GM12878 (cell line): ENCODE results near the gene FBXL17. TPM values are rescaled to one million over a fixed set of nuclear protein-coding genes. Genes with fewer than 3 reads are reported as not detected.

Experiments
- BCL11A ChIP-seq: IDR thresholded peaks from 2 replicates; pipeline ENCODE4 v1.6.1; 2011; ENCODE audit warnings: low read depth, low read length
- CBFB ChIP-seq: IDR thresholded peaks from 2 replicates; pipeline ENCODE4 v1.6.1; 2016; ENCODE audit warnings: antibody characterized with exemption, low read depth
- CHD4 ChIP-seq: fragments of 200-600 bp; sonication (generic); IDR thresholded peaks from 2 replicates; pipeline ENCODE4 v1.6.1; 2016; ENCODE audit warnings: mild to moderate bottlenecking
- GATAD2B ChIP-seq: fragments of 450-650 bp; conservative IDR thresholded peaks from 2 replicates; pipeline ENCODE4 v1.6.1; 2017; ENCODE audit warnings: low read depth, mild to moderate bottlenecking, moderate library complexity
- MTA2 ChIP-seq: fragments of 450-650 bp; IDR thresholded peaks from 2 replicates; pipeline ENCODE4 v1.6.1; 2016; ENCODE audit warnings: low read depth, mild to moderate bottlenecking, moderate library complexity
- MYB ChIP-seq: fragments of 150-350 bp; IDR thresholded peaks from 2 replicates; pipeline ENCODE4 v1.6.1; 2014; ENCODE audit warnings: mild to moderate bottlenecking, low read depth, low read length, borderline replicate concordance
- NBN ChIP-seq: fragments of 450-650 bp; IDR thresholded peaks from 2 replicates; pipeline ENCODE4 v1.6.1; 2016
- POU2F2 ChIP-seq: IDR thresholded peaks from 3 replicates; pipeline ENCODE4 v1.6.1; 2011; ENCODE audit warnings: low read depth, mild to moderate bottlenecking, low read length, borderline replicate concordance
- RAD21 ChIP-seq: IDR thresholded peaks from 2 replicates; pipeline ENCODE4 v1.6.1; 2011; ENCODE audit warnings: mild to moderate bottlenecking, low read depth, low read length, moderate library complexity; ENCODE audit not compliant: insufficient read depth
- RB1 ChIP-seq: fragments of 450-650 bp; formaldehyde crosslinking; IDR thresholded peaks from 2 replicates; pipeline ENCODE4 v1.6.1; 2017; ENCODE audit warnings: mild to moderate bottlenecking, borderline replicate concordance
- RELA ChIP-seq: fragments of 450-650 bp; IDR thresholded peaks from 2 replicates; pipeline ENCODE4 v1.8.0; 2014; ENCODE audit warnings: borderline replicate concordance; ENCODE audit not compliant: partially characterized antibody
- RUNX3 ChIP-seq: IDR thresholded peaks from 2 replicates; pipeline ENCODE4 v1.6.1; 2012; ENCODE audit warnings: low read length, inconsistent platforms
- SMAD1 ChIP-seq: fragments of 450-650 bp; IDR thresholded peaks from 2 replicates; pipeline ENCODE4 v1.6.1; 2018; ENCODE audit warnings: mild to moderate bottlenecking, low read depth; ENCODE audit not compliant: partially characterized antibody
- SMAD5 ChIP-seq: IDR thresholded peaks from 2 replicates; pipeline ENCODE4 v1.6.1; 2016; ENCODE audit warnings: antibody characterized with exemption, low read depth
- SP1 ChIP-seq: IDR thresholded peaks from one replicate; pipeline ENCODE4 v1.6.1; 2011; ENCODE audit warnings: low read depth, low read length
- SRF ChIP-seq, 2 experiments: IDR thresholded peaks; 2 replicates each; pipeline ENCODE4 v1.6.1; 2011; ENCODE audit warnings: low read depth in 2 of 2, low read length in 2 of 2, mild to moderate bottlenecking in 1 of 2, moderate library complexity in 1 of 2
- TCF12 ChIP-seq: IDR thresholded peaks from 2 replicates; pipeline ENCODE4 v1.6.1; 2011; ENCODE audit warnings: low read depth, mild to moderate bottlenecking, low read length
- ZBED1 ChIP-seq: IDR thresholded peaks from 2 replicates; pipeline ENCODE4 v1.6.1; 2016; ENCODE audit warnings: borderline replicate concordance
- polyA plus RNA-seq, 11 experiments: library from polyadenylated mRNA; depleted of rRNA in 4 of 11; unstranded in 6 of 11; stranded (reverse) in 5 of 11; fragments of >200 nt; fragmentation: Nextera tagmentation in 4 of 11; fragmentation: Illumina TruSeq in 1 of 11; extraction: Ambion mirVana in 4 of 11; extraction: Trizol in 1 of 11; gene quantifications; 1 replicate in 1 of 11; 2 replicates in 10 of 11; pipeline versions ENCODE4 v1.2.1 to v1.2.3, GENCODE V29; 2011 to 2016; ENCODE audit warnings: inconsistent platforms in 2 of 11, missing spikeins in 2 of 11, low read depth in 1 of 11
- total RNA-seq, 4 experiments: library from RNA; depleted of rRNA in 3 of 4; stranded (reverse); fragments of >200 nt in 3 of 4; fragmentation: Illumina TruSeq in 1 of 4; extraction: Trizol in 1 of 4; gene quantifications; 2 replicates each; pipeline versions ENCODE4 v1.2.1 to v1.2.3, GENCODE V29; 2013 to 2021
- TF ChIP-seq, protein P1 (sequence below): IDR thresholded peaks from 2 replicates; pipeline ENCODE4 v1.6.1; 2011; ENCODE audit warnings: borderline replicate concordance, low read depth, mild to moderate bottlenecking, moderate library complexity, low read length; ENCODE audit not compliant: insufficient read depth, poor library complexity, severe bottlenecking
- TF ChIP-seq, protein P2 (sequence below): fragments of 450-650 bp; formaldehyde crosslinking; IDR thresholded peaks from 2 replicates; pipeline ENCODE4 v1.4.0; 2022; ENCODE audit warnings: mild to moderate bottlenecking, moderate library complexity
- TF ChIP-seq, protein P3 (sequence below): IDR thresholded peaks from 2 replicates; pipeline ENCODE4 v1.6.1; 2012; ENCODE audit warnings: low read length, inconsistent platforms
- TF ChIP-seq, protein P4 (sequence below): IDR thresholded peaks from 2 replicates; pipeline ENCODE4 v1.6.1; 2012; ENCODE audit warnings: low read depth, low read length, improper control_type of control experiment
- TF ChIP-seq, protein P5 (sequence below): fragments of 450-650 bp; IDR thresholded peaks from 2 replicates; pipeline ENCODE4 v1.6.1; 2014; ENCODE audit warnings: mild to moderate bottlenecking

The FBXL17 gene
- total and polyA plus RNA-seq, 10 of the 15 experiments (the other 5 are each of a cell fraction or from before 2014, with no cell fraction given), result 0.88 to 9.0 (median 4.4) TPM

DNA sequence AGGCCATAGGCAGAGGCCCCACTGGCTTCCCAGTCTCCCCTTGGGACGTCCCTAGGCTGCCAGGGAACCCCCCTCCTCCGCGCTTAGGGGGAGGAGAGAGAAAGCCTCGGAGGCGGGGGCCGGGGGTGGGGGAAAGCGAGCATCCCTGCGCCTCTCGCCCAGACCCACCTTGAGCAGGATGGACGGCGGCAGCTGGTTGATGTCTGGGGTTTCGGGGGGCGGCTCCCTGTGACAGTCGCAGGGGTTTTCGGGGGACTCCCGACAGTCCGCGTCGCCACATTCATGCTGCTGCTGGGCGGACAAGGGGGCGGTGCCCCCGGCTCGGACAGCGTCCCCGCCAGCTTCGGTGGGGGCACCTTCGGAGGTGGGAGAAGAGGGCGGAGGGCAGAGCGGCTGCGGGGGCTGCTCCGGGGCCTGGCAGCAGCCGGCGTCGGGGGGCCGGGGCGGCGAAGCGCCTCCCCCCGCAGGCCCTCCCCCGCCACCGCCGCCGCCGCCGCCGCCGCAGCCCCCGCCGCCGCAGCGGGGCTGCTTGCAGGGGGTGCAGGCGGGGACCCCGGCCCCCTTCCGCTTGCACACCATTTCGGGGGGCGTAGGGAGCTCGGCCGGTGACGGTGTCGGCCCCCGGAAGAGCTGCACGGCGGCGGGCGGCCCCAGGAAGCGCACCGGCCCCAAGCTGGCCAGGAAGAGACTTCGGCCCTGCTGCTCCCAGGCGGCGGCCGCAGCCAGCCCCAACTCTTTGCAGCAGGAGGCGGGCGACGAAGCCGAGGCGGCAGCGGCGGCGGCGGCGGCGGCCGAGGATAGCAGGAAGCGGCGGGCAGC is 1.2 kb downstream of the FBXL17 start (continued):
- TF ChIP-seq, protein P1, sequence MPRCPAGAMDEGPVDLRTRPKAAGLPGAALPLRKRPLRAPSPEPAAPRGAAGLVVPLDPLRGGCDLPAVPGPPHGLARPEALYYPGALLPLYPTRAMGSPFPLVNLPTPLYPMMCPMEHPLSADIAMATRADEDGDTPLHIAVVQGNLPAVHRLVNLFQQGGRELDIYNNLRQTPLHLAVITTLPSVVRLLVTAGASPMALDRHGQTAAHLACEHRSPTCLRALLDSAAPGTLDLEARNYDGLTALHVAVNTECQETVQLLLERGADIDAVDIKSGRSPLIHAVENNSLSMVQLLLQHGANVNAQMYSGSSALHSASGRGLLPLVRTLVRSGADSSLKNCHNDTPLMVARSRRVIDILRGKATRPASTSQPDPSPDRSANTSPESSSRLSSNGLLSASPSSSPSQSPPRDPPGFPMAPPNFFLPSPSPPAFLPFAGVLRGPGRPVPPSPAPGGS, result no peak
- TF ChIP-seq SMAD5, result no peak
- no peak for TF ChIP-seq BCL11A
- no peak for TF ChIP-seq RAD21
- TF ChIP-seq ZBED1, result no peak; the same call in 1 of the 2 replicates
- TF ChIP-seq, protein P2, sequence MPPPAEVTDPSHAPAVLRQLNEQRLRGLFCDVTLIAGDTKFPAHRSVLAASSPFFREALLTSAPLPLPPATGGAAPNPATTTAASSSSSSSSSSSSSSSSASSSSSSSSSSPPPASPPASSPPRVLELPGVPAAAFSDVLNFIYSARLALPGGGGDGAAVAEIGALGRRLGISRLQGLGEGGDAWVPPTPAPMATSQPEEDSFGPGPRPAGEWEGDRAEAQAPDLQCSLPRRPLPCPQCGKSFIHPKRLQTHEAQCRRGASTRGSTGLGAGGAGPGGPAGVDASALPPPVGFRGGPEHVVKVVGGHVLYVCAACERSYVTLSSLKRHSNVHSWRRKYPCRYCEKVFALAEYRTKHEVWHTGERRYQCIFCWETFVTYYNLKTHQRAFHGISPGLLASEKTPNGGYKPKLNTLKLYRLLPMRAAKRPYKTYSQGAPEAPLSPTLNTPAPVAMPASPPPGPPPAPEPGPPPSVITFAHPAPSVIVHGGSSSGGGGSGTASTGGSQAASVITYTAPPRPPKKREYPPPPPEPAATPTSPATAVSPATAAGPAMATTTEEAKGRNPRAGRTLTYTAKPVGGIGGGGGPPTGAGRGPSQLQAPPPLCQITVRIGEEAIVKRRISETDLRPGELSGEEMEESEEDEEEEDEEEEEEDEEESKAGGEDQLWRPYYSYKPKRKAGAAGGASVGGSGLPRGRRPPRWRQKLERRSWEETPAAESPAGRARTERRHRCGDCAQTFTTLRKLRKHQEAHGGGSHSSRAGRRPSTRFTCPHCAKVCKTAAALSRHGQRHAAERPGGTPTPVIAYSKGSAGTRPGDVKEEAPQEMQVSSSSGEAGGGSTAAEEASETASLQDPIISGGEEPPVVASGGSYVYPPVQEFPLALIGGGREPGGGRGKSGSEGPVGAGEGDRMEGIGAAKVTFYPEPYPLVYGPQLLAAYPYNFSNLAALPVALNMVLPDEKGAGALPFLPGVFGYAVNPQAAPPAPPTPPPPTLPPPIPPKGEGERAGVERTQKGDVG (CRISPR knock-in tag), result no peak
- TF ChIP-seq RUNX3, result peak; percentile 53
- peak; percentile 21 for TF ChIP-seq SP1
- TF ChIP-seq NBN, result peak; percentile 46; the same call in 1 of the 2 replicates
- TF ChIP-seq CHD4, result no peak
- TF ChIP-seq MYB, result no peak
- no peak for TF ChIP-seq RELA
- TF ChIP-seq POU2F2, result peak; percentile 55; the same call in 1 of the 3 replicates
- TF ChIP-seq GATAD2B, result no peak; the same call in 1 of the 2 replicates
- TF ChIP-seq, protein P3, sequence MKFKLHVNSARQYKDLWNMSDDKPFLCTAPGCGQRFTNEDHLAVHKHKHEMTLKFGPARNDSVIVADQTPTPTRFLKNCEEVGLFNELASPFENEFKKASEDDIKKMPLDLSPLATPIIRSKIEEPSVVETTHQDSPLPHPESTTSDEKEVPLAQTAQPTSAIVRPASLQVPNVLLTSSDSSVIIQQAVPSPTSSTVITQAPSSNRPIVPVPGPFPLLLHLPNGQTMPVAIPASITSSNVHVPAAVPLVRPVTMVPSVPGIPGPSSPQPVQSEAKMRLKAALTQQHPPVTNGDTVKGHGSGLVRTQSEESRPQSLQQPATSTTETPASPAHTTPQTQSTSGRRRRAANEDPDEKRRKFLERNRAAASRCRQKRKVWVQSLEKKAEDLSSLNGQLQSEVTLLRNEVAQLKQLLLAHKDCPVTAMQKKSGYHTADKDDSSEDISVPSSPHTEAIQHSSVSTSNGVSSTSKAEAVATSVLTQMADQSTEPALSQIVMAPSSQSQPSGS, result no peak
- no peak for TF ChIP-seq SRF (IDR thresholded peaks at IDR 0.05; ENCODE audit: low read depth in 2 of 2, low read length in 2 of 2)
- TF ChIP-seq, protein P4, sequence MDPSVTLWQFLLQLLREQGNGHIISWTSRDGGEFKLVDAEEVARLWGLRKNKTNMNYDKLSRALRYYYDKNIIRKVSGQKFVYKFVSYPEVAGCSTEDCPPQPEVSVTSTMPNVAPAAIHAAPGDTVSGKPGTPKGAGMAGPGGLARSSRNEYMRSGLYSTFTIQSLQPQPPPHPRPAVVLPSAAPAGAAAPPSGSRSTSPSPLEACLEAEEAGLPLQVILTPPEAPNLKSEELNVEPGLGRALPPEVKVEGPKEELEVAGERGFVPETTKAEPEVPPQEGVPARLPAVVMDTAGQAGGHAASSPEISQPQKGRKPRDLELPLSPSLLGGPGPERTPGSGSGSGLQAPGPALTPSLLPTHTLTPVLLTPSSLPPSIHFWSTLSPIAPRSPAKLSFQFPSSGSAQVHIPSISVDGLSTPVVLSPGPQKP, result no peak
- peak; percentile 62; the same call in 1 of the 2 replicates for TF ChIP-seq CBFB
- TF ChIP-seq MTA2, result no peak
- no peak for TF ChIP-seq RB1
- TF ChIP-seq SMAD1, result no peak
- TF ChIP-seq, protein P5, sequence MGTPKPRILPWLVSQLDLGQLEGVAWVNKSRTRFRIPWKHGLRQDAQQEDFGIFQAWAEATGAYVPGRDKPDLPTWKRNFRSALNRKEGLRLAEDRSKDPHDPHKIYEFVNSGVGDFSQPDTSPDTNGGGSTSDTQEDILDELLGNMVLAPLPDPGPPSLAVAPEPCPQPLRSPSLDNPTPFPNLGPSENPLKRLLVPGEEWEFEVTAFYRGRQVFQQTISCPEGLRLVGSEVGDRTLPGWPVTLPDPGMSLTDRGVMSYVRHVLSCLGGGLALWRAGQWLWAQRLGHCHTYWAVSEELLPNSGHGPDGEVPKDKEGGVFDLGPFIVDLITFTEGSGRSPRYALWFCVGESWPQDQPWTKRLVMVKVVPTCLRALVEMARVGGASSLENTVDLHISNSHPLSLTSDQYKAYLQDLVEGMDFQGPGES, result no peak
- peak; percentile 98 for TF ChIP-seq TCF12
